ENCODE data around the gene NUP214.
A peak's percentile ranks its signal among the peaks of the same experiment; 100 is the strongest.

NUP214 gene

DNA sequence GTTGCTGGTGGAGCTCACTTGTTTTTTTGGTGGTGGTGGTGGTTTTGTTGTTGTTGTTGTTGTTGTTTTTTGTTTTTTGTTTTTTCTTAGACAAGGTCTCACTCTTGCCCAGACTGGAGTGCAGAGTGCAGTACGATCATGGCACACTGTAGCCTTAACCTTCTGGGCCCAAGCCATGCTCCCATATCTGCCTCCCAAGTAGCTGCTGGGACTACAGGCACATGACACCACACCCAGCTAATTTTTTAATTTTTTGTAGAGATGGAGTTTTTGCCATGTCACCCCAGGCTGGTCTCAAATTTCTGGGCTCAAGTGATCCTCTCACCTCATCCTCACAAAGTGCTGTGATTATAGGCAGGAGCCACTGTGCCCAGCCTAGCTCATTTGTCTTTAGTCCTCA, 53.5 kb downstream of the NUP214 start:
- no peak overlapping the region for H3K27ac ChIP-seq (replicated peaks)
- no peak overlapping the region for H3K4me3 ChIP-seq (replicated peaks; ENCODE audit: insufficient read depth, low read length)
- no peak for TF ChIP-seq REST (IDR thresholded peaks at IDR 0.05; ENCODE audit: insufficient replicate concordance, low read depth)
- TF ChIP-seq POLR2AphosphoS5 (IDR thresholded peaks at IDR 0.05; ENCODE audit: low read depth) = no peak
- DNase-seq (ENCODE audit: low read depth in 1 of 2, low spot score in 1 of 2) = no peak
- H3K27me3 ChIP-seq (ENCODE audit: insufficient read depth, poor library complexity, severe bottlenecking) = no peaks in the 10 kb centered on the region

GRCh38 chr9:131179561-131180219, 54.3 kb downstream of the NUP214 start:
- H3K4me3 ChIP-seq (replicated peaks; ENCODE audit: insufficient read depth, low read length) = no peak overlapping the region
- TF ChIP-seq SPI1 (IDR thresholded peaks at IDR 0.05; ENCODE audit: borderline replicate concordance, low read depth) = peak; percentile 89
- TF ChIP-seq POLR2AphosphoS5 (IDR thresholded peaks at IDR 0.05; ENCODE audit: low read depth) = no peak
- DNase-seq (ENCODE audit: low read depth in 1 of 2, low spot score in 1 of 2) = no peak
- no peak overlapping the region for H3K27ac ChIP-seq (replicated peaks)
- no peaks in the 10 kb centered on the region for H3K27me3 ChIP-seq (ENCODE audit: insufficient read depth, poor library complexity, severe bottlenecking)

GRCh38 chr9:131180454-131180853, 55.1 kb downstream of the NUP214 start:
- Histone ChIP-seq H3K4me3 (replicated peaks; ENCODE audit: insufficient read depth, low read length) (no peak overlapping the region), H3K27me3 (ENCODE audit: insufficient read depth, poor library complexity, severe bottlenecking) (no peaks in the 10 kb centered on the region), H3K27ac (replicated peaks) (no peak overlapping the region)
- TF ChIP-seq REST (IDR thresholded peaks at IDR 0.05; ENCODE audit: insufficient replicate concordance, low read depth) (no peak), SPI1 (IDR thresholded peaks at IDR 0.05; ENCODE audit: borderline replicate concordance, low read depth) (no peak)
- DNase-seq (ENCODE audit: low read depth in 1 of 2, low spot score in 1 of 2) = no peak

- no peak overlapping the region for H3K27ac ChIP-seq (replicated peaks)
- no peaks in the 10 kb centered on the region for H3K27me3 ChIP-seq (ENCODE audit: insufficient read depth, poor library complexity, severe bottlenecking)
- TF ChIP-seq, protein P1, sequence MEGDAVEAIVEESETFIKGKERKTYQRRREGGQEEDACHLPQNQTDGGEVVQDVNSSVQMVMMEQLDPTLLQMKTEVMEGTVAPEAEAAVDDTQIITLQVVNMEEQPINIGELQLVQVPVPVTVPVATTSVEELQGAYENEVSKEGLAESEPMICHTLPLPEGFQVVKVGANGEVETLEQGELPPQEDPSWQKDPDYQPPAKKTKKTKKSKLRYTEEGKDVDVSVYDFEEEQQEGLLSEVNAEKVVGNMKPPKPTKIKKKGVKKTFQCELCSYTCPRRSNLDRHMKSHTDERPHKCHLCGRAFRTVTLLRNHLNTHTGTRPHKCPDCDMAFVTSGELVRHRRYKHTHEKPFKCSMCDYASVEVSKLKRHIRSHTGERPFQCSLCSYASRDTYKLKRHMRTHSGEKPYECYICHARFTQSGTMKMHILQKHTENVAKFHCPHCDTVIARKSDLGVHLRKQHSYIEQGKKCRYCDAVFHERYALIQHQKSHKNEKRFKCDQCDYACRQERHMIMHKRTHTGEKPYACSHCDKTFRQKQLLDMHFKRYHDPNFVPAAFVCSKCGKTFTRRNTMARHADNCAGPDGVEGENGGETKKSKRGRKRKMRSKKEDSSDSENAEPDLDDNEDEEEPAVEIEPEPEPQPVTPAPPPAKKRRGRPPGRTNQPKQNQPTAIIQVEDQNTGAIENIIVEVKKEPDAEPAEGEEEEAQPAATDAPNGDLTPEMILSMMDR (IDR thresholded peaks at IDR 0.05; ENCODE audit: insufficient read depth, low read length) = no peak
- TF ChIP-seq SPI1 (IDR thresholded peaks at IDR 0.05; ENCODE audit: borderline replicate concordance, low read depth) = no peak
- TF ChIP-seq POLR2AphosphoS5 (IDR thresholded peaks at IDR 0.05; ENCODE audit: low read depth) = no peak
- TF ChIP-seq REST (IDR thresholded peaks at IDR 0.05; ENCODE audit: insufficient replicate concordance, low read depth) = no peak
- no peak for TF ChIP-seq GABPA (IDR thresholded peaks at IDR 0.05; ENCODE audit: low read depth)
- no peak for DNase-seq (ENCODE audit: low read depth in 1 of 2, low spot score in 1 of 2)
- H3K4me3 ChIP-seq (replicated peaks; ENCODE audit: insufficient read depth, low read length) = no peak overlapping the region
These were observed 55.8 kb downstream of the NUP214 start for GRCh38 chr9:131181091-131181681.
